A549 (cell line): ENCODE measurements around the gene LRCH1. TPM values are rescaled to one million over a fixed set of nuclear protein-coding genes. Genes with fewer than 3 reads are reported as not detected.

ENCODE experiments used
- ATAC-seq, 2 experiments: fragments of 200-7000 bp in 1 of 2; fragments of >200 bp in 1 of 2; cut with Nextera tagmentation in 1 of 2; cut with Tn5 transposase in 1 of 2; 3 replicates each; pipeline versions ENCODE4 v1.8.0 to v1.9.1; 2018 to 2020; ENCODE audit warnings: mild to moderate bottlenecking in 1 of 2, moderate library complexity in 1 of 2
- CTCF ChIA-PET: fragments of 300-600 bp; sonication (Branson Sonifier 250); formaldehyde crosslinking; extraction: SDS; loops from one replicate; lab custom pipeline; 2021; ENCODE audit warnings: antibody characterized with exemption, inconsistent platforms; lab: Yijun Ruan, JAX
- POLR2A ChIA-PET: fragments of 350-600 bp; formaldehyde crosslinking; extraction: SDS; loops from one replicate; lab custom pipeline; 2021; ENCODE audit warnings: antibody characterized with exemption, inconsistent platforms; lab: Yijun Ruan, JAX
- DNase-seq, 2 experiments: peaks; one replicate each; pipeline versions ENCODE4 v3.0.0 to v3.0.0-alpha.2; 2011 to 2016; ENCODE audit warnings: low read depth in 1 of 2, low spot score in 1 of 2
- FAIRE-seq: peaks from 2 replicates; lab custom pipeline; 2011; peaks lifted over from hg19 to GRCh38; lab: Jason Lieb, UNC
- H3K27ac ChIP-seq, 2 experiments: fragments of >200 bp; sonication (Bioruptor Twin); formaldehyde crosslinking; 3 replicates each; pipeline ENCODE4 v1.5.1; 2016 to 2017
- H3K4me1 ChIP-seq: fragments of >200 bp; sonication (Bioruptor Twin); formaldehyde crosslinking; 3 replicates; pipeline ENCODE4 v1.6.1; 2016
- H3K4me2 ChIP-seq: fragments of >200 bp; sonication (Bioruptor Twin); formaldehyde crosslinking; 3 replicates; pipeline ENCODE4 v1.6.1; 2016
- H3K4me3 ChIP-seq: fragments of >200 bp; sonication (Bioruptor Twin); formaldehyde crosslinking; 3 replicates; pipeline ENCODE4 v1.5.1; 2016
- H3K9me3 ChIP-seq: fragments of >200 bp; sonication (Bioruptor Twin); formaldehyde crosslinking; 3 replicates; pipeline ENCODE4 v1.6.1; 2016
- BHLHE40 ChIP-seq: IDR thresholded peaks from 2 replicates; pipeline ENCODE4 v1.6.1; 2012; ENCODE audit warnings: low read depth, low read length, inconsistent platforms
- CBX2 ChIP-seq: fragments of 200-600 bp; sonication (generic); IDR thresholded peaks from 2 replicates; pipeline ENCODE4 v1.6.1; 2016; ENCODE audit warnings: low read depth, mild to moderate bottlenecking, borderline replicate concordance
- CHD2 ChIP-seq: fragments of 150-350 bp; IDR thresholded peaks from 2 replicates; pipeline ENCODE4 v1.6.1; 2014; ENCODE audit warnings: low read length; ENCODE audit not compliant: partially characterized antibody
- CHD4 ChIP-seq: fragments of 200-600 bp; sonication (generic); IDR thresholded peaks from 2 replicates; pipeline ENCODE4 v1.6.1; 2016; ENCODE audit warnings: antibody characterized with exemption, mild to moderate bottlenecking, borderline replicate concordance
- CTCF ChIP-seq: fragments of >200 bp; sonication (Bioruptor Twin); formaldehyde crosslinking; IDR thresholded peaks from 3 replicates; pipeline ENCODE4 v1.5.1; 2016
- ESRRA ChIP-seq: fragments of 150-350 bp; IDR thresholded peaks from 2 replicates; pipeline ENCODE4 v1.6.1; 2014; ENCODE audit warnings: mild to moderate bottlenecking, low read length, borderline replicate concordance
- FOSB ChIP-seq: fragments of 250-450 bp; sonication (Bioruptor Pico); IDR thresholded peaks from 2 replicates; pipeline ENCODE4 v1.5.0; 2020; ENCODE audit warnings: mild to moderate bottlenecking, moderate library complexity
- HEYL ChIP-seq: fragments of 250-450 bp; sonication (Bioruptor Pico); IDR thresholded peaks from 2 replicates; pipeline ENCODE4 v1.8.0; 2021; ENCODE audit warnings: mild to moderate bottlenecking, moderate library complexity
- HOXB13 ChIP-seq: fragments of 250-450 bp; sonication (Bioruptor Pico); IDR thresholded peaks from 2 replicates; pipeline ENCODE4 v1.5.0; 2020; ENCODE audit warnings: low read depth, mild to moderate bottlenecking, moderate library complexity
- KDM1A ChIP-seq: fragments of 200-600 bp; sonication (generic); IDR thresholded peaks from 2 replicates; pipeline ENCODE4 v1.6.1; 2016; ENCODE audit warnings: low read depth, mild to moderate bottlenecking
- KDM5A ChIP-seq: fragments of 200-600 bp; sonication (generic); IDR thresholded peaks from 2 replicates; pipeline ENCODE4 v1.6.1; 2016; ENCODE audit warnings: antibody characterized with exemption, mild to moderate bottlenecking
- MAX ChIP-seq: IDR thresholded peaks from 2 replicates; pipeline ENCODE4 v1.6.1; 2012
- MAZ ChIP-seq: fragments of 150-350 bp; IDR thresholded peaks from 2 replicates; pipeline ENCODE4 v1.6.1; 2014; ENCODE audit warnings: antibody characterized with exemption, low read depth, low read length, borderline replicate concordance
- MYC ChIP-seq: IDR thresholded peaks from 2 replicates; pipeline ENCODE4 v1.6.1; 2012; ENCODE audit warnings: mild to moderate bottlenecking, inconsistent platforms, low read length, improper control_type of control experiment, borderline replicate concordance
- NPAS2 ChIP-seq: fragments of 250-450 bp; sonication (Bioruptor Pico); IDR thresholded peaks from 2 replicates; pipeline ENCODE4 v1.8.0; 2022; ENCODE audit warnings: mild to moderate bottlenecking, moderate library complexity, borderline replicate concordance
- NR3C1 ChIP-seq: fragments of >200 bp; sonication (Bioruptor Twin); formaldehyde crosslinking; IDR thresholded peaks from 3 replicates; pipeline ENCODE4 v1.6.1; 2017
- PBX3 ChIP-seq: IDR thresholded peaks from 2 replicates; pipeline ENCODE4 v1.6.1; 2012
- REST ChIP-seq: fragments of 200-600 bp; sonication (generic); IDR thresholded peaks from 2 replicates; pipeline ENCODE4 v1.6.1; 2016; ENCODE audit warnings: antibody characterized with exemption, mild to moderate bottlenecking, moderate library complexity
- TP53 ChIP-seq: fragments of 250-450 bp; sonication (Bioruptor Pico); IDR thresholded peaks from 2 replicates; pipeline ENCODE4 v1.5.0; 2021; ENCODE audit warnings: mild to moderate bottlenecking, moderate library complexity
- USF2 ChIP-seq: fragments of 450-650 bp; IDR thresholded peaks from 2 replicates; pipeline ENCODE4 v1.6.1; 2014; ENCODE audit warnings: antibody characterized with exemption
- ZFP36 ChIP-seq: fragments of 450-650 bp; IDR thresholded peaks from 2 replicates; pipeline ENCODE4 v1.6.1; 2014; ENCODE audit warnings: borderline replicate concordance; ENCODE audit not compliant: partially characterized antibody
- ZNF302 ChIP-seq: fragments of 250-450 bp; sonication (Bioruptor Pico); IDR thresholded peaks from 2 replicates; pipeline ENCODE4 v1.9.0; 2021; ENCODE audit warnings: inconsistent platforms, mild to moderate bottlenecking, moderate library complexity
- ZSCAN20 ChIP-seq: fragments of 250-450 bp; sonication (Bioruptor Pico); IDR thresholded peaks from 2 replicates; pipeline ENCODE4 v1.8.0; 2022; ENCODE audit warnings: mild to moderate bottlenecking, moderate library complexity
- WGBS: methylation state at CpG from one replicate; pipeline ENCODE4 v1.1.6; 2017; ENCODE audit errors: missing lambda C conversion rate; 5-methylcytosine and 5-hydroxymethylcytosine counted together
- polyA plus RNA-seq, 4 experiments: library from polyadenylated mRNA; depleted of rRNA in 3 of 4; stranded (reverse); fragments of >200 nt; fragmentation: RNase III in 1 of 4; extraction: RNeasy Plus Mini Kit Qiagen cat#74134 plus additional on column Dnase treatment in 1 of 4; gene quantifications; 2 replicates in 3 of 4; 3 replicates in 1 of 4; pipeline ENCODE4 v1.2.3, GENCODE V29; 2011 to 2017

Gene LRCH1
- polyA plus RNA-seq, 2 of the 4 experiments (the other 2 are of a cell fraction): 8.5 to 16.4 TPM

- TF ChIP-seq ZNF302 (CRISPR knock-in tag) (no peak), NPAS2 (CRISPR knock-in tag) (no peak), KDM5A (no peak), CTCF (no peak), KDM1A (no peak), ZFP36 (no peak), PBX3 (no peak), ESRRA (no peak), NR3C1 (no peak), CBX2 (no peak), BHLHE40 (no peak), MAX (no peak), CHD4 (no peak), MAZ (no peak), MYC (no peak), ZSCAN20 (no peak), FOSB (no peak), REST (no peak)
- TF ChIP-seq, all 56 proteins: peak for 0
- no peak overlapping the region for H3K4me3 ChIP-seq
- 80% methylated on average over 8 of the region's 8 CpGs for WGBS
- peaks cover 59% of the 10 kb centered on the region for H3K4me1 ChIP-seq
- ChIA-PET CTCF (interaction anchor here (1.0 to 1.4 kb wide), 3 partner anchors 64 to 125 kb away, joined by 3 to 9 read pairs (median 3); no protein-coding TSS in a partner anchor), POLR2A (no interaction called here)
- peak overlapping the region; percentile 31 to 75; a peak in 4 of 6 replicates for H3K27ac ChIP-seq
- FAIRE-seq: no peak
- H3K4me2 ChIP-seq: peak overlapping the region; percentile 49; the same call in 1 of the 3 replicates
- no peak for ATAC-seq
- no peak for DNase-seq
- H3K9me3 ChIP-seq: no peaks in the 10 kb centered on the region
These were observed 63.0 kb downstream of the LRCH1 start for GRCh38 chr13:46615888-46616531.

- Histone ChIP-seq H3K4me2 (peak overlapping the region; percentile 35; the same call in 2 of the 3 replicates), H3K9me3 (no peaks in the 10 kb centered on the region), H3K27ac (peak overlapping the region; percentile 33 to 61; a peak in 2 of 6 replicates), H3K4me3 (no peak overlapping the region), H3K4me1 (peaks cover 71% of the 10 kb centered on the region)
- DNase-seq (no peak), FAIRE-seq (no peak), ATAC-seq (no peak)
- ChIA-PET POLR2A (no interaction called here), CTCF (interaction anchor here (1.5 to 1.6 kb wide), 3 partner anchors 14 to 104 kb away, joined by 3 to 4 read pairs (median 4); no protein-coding TSS in a partner anchor)
- WGBS: 78% methylated on average over 8 of the region's 8 CpGs
- no peak for TF ChIP-seq REST
- no peak for TF ChIP-seq PBX3
- TF ChIP-seq HEYL: no peak
- TF ChIP-seq CHD2: no peak
- no peak for TF ChIP-seq HOXB13 (CRISPR knock-in tag)
- no peak for TF ChIP-seq MYC
- TF ChIP-seq TP53 (CRISPR knock-in tag): no peak
- no peak for TF ChIP-seq USF2
These were observed 64.3 kb downstream of the LRCH1 start for GRCh38 chr13:46617229-46617721.
